GM18511 (cell line): ENCODE data around the gene RFPL3.
"Not testable (repeated sequence)": the region's sequence is repeated elsewhere in the genome, so short reads cannot be mapped to it uniquely, and the experiment has no call there.

Experiments
- ATAC-seq: cut with Tn5 transposase; IDR thresholded peaks from one replicate; pipeline ENCODE4 v1.9.1; 2021; ENCODE audit warnings: mild to moderate bottlenecking, moderate library complexity; ENCODE audit not compliant: unreplicated experiment

Gene RFPL3

DNA sequence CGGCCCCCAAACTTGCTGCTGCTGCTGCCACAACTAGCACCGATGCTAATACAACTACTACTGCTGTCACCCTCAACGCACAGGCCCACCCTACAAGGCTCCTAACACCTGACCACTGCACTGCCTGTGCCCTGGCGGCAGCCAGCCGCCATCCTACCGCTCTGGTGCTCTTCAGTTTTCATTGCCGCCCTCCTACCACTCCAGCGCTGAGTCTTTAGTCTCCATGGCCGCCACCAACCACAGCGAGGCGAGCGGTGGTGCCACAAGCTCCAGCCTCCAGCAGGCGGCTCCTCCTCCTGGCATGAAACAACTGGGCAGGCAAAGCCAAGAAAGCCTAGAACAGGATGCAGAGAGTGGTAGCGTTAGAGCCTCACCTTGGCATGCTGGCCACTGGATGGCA is 5.0 kb upstream of the RFPL3 start:
- no peak for ATAC-seq

DNA sequence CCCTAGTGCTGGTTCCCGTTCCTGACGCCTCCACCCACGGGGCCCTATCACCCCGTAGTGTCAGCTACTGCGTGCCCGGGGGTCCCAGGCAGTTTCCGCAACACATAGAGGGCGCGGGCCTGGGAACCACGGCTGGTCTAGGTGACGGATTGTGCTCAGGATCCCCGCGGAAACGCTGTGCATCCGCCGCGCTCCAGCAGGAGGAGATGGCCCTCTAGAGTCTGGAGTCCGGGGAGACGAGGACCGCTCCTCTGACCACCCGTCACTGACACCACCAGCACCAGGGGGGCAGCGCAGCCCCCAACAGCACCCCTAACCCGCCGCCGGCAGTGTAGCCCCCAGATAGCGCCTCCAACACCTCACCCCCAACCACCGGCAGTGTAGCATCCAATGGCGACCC is 4.4 kb upstream of the RFPL3 start:
- ATAC-seq = no peak

DNA sequence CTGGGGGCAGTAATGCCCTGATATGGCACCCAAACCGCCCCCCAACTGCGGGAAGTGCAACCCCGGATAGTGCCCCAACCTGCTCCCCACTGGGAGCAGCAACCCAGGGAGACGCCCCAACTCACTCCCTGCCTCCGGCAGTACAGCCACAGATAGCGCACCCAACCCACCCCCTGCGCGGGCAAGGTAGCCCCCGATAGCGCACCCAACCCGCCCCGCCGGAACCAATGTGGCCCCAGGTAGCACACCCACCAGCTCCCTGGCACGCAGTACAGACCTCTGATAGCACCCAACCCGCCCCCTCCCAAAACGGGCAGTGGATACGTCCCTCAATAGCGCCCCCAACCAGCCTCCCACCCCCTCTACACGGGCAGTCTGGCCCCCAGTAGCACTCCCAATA is 3.8 kb upstream of the RFPL3 start:
- no peak for ATAC-seq

DNA sequence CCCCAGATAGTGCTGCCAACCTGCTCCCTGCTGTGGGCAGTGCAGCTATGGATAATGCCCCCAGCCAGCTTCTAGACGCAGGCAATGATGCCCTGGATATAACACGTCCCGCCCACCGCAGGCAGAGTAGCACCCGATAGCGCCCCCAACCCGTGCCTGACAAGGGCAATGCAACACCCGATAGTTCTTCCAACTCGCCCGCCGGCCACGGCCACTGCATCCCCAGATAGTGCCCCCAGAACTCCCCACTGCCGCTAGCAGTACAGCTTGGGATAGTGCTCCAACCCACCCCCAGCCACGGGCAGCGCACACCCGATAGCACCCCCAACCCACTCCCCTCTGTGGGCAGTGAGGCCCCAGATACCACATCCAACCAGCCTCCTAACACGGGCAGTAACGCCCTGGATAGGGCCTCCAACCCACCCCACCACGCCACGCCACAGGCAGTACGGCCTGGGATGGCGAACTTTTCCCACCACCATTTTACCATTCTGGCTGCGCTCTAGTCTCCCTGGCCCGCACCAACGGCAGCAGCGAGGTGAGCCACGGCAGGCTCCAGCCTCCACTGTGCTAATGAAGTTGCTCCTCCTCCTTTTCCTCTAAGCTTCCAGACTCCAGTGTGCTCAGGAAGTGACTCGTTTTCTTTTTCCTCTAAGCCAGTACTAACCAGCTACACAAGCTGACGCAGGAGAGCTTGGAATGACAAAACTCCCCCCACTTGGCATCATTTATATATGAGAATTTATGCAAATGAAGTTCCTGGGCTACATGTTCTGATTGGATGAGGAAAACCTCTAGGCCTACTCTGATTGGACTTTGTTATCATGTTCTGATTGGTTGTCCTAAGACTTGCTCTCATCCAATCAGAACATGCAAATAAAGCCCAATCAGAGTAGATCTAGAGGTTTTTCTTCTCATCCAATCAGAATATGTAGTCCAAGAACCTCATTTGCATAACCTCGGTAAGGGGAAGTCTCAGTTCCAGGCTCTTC is 3.0 kb upstream of the RFPL3 start:
- no peak for ATAC-seq

DNA sequence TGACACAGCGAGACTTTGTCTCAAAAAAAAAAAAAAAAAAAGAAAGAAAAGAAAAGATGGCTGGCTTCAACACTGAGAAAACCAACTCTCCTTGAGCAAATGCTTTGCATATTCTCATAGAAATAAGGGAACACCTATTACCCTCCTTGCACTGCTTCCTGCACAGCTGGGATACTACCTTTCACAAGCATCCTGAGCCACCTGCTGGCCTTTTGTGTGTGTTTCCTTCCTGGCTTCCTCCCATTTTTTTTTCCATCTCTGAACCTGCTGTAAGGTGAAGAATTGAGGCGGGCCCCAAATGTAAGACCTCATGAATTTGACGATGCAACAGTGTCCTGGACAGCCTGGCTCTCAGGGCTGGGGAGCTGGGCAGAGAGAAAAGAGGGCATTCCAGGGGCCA is 1.9 kb upstream of the RFPL3 start:
- ATAC-seq = no peak

DNA sequence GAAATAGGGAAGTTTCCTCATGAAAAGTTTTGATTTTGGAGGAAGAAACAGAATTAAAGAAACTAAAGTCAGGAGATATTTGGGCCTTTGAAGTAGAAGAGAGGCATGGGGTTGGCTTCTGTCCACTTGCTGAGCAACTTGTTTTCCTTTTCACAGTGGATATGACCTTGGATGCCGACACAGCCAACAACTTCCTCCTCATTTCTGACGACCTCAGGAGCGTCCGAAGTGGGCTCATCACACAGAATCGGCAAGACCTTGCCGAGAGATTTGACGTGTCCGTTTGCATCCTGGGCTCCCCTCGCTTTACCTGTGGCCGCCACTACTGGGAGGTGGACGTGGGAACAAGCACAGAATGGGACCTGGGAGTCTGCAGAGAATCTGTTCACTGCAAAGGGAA is 2.4 kb downstream of the RFPL3 start:
- not testable (repeated sequence) for ATAC-seq

DNA sequence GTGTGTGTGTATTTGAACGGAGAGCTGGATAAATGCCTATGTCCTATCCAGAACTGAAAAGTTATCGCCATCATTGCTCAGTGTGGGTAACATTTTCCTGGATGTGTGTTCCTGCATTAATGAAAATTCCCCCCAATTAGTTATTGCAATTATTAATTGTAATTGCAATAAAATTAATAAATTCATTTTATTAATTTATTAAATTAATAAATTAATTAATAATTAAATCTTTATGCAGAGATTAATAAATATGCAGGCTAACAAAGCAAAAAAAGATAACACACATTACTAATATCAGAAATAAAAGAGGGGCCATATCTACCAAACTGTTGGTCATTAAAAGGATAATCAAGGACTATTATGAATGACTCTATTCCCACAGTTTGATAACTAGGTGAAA is 3.6 kb downstream of the RFPL3 start:
- ATAC-seq = no peak

DNA sequence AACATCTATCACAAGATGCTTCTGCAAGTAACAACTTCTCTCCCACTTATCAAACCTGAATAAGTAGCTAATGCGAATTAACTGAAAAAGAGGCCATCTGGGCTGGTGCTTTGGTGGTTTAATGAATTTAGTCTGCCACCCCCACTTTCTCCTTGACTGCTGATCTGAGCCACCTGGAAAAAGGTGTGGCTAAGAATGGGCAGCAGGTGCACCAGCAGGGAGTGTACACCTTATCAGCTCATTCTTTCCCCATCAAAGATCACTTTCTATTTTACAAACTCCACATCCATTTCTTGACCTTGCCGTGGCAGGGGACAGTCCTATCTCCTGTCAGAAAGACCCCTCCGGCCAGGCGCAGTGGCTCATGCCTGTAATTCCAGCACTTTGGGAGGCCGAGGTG is 6.5 kb downstream of the RFPL3 start:
- no peak for ATAC-seq

DNA sequence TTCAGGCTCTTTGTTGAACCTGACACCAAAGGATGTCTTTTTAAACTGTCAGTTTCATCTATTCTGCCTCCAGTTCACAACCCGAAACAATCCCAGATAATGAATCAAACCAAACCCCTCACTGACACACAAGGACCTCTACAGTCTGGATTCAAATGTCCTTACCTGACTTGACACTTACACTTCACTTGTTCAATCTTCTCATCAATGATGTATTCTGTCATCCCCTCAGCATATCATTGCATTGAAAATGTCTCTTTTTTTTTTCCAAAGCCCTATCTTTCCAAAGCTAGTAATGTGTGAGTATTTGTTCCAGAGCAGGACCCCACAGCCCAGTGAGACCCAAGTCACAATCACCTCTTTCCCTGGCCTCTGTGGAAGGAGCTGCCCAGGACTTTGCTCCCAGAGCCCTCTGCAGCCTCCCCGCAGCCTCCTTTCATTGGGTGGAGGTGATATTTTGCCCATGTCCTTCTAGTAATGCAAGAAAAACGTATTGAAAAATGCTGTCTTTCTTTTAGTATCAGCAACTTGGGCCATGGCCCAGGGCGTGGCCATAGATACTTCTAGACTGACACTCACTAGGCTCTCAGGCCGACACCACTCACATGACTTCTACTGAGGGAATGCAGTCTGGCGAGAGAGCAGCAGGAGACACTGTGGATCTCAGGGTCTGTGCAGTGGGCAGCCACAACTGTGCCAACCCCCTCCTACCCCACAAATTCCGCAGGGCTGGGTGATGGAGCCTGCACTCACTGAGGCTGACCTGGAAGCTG is 18.2 kb downstream of the RFPL3 start:
- no peak for ATAC-seq

DNA sequence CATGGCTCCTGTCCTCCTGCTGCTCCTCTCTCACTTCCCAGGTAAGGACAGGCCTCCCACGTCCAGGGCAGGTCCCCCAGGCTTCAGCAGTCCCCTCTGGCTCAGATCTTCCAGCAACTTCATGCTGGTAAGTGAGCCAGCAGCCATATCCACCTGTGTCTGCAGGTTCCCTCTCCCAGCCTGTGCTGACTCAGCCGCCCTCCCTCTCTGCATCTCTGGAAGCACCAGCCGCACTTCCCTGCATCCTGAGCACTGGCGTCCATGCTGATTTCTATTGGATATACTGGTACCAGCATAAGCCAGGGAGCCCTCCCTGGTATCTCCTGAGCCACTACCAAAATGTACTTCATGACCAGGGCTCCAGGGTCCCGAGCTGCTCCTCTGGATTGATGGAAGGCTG is 19.0 kb downstream of the RFPL3 start:
- ATAC-seq = no peak

DNA sequence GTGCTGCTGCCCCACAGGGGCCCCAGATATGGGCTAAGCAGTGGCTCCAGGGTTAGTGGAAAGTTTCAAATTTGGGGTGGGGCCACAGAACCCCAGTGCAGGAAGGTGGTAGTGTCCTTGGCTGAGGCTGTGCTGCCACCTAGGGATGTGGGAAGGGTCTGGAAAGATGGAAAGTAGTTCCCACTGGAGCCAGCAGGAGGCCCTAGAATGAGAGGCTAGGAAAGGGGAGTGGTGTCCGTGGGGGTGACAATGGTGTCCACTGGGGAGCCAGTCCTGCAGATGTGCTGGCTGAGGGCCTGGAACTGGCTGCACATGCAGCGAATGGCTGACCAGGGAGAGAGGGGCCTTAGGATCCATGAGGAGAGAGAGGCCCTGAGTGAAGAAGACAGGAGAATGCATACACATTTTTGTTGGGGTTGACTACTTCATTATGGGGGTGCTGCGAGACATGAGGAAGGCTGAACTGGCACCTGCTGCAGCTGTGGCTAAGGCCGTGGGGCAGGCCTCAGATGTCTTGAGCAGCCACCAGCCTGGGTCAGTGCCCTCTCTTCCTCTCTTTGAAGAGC is 21.1 kb downstream of the RFPL3 start:
- ATAC-seq = no peak

DNA sequence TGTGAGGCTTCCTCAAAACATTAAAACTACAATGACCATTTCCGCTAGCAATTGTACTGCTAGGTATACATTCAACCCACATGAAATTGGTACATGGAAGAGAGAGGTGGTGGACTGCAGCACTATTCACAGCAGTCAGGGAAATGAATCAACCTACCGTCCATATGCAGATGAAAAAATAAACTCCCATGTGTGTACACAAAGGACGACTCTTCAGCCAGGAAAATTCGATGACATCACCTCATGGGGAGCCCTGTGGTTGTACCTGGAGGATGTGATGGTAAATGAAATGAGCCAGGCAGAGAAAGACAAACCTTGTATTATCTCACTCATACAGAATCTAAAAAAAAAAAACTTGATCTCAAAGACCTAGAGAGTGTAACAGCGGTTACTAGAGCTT is 23.3 kb downstream of the RFPL3 start:
- no peak for ATAC-seq

DNA sequence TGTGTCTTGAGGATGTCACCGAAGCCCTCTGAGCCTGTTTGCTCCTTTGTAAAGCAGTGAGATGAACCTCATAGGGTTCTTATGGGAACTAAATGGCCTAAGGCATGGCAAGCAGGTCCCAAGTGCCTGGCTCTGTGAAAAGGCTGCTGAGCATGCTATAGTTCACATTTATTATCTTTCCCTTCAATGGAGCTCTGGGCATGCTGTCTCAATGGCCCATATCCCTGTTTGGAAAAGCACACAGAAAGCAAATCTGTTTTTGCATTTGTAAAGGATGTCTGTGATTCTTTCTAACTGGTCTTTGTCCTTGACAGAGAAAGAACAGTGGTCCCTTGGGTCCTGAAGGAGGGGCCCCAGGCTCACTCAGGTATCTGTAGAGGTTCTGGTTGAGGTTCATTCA is 28.0 kb downstream of the RFPL3 start:
- no peak for ATAC-seq

DNA sequence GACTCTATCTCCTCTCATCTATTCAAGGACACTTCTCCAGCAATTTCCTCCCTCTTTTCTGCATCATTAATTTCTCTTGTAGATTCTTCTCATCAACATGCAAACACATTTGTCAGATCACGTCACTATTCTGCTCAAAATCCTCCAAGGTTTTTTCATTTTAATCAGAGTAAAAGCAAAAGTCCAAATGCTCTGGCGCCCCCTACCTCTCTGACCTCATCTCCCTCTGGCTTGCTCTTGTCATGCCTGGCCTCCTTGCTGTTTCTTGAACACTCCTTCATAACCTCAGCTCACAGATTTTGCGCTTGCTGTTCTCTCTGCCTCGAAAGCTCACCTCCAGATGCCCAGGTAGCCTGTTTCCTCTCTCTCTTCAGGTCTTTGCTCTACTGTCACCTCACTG is 32.0 kb downstream of the RFPL3 start:
- no peak for ATAC-seq

DNA sequence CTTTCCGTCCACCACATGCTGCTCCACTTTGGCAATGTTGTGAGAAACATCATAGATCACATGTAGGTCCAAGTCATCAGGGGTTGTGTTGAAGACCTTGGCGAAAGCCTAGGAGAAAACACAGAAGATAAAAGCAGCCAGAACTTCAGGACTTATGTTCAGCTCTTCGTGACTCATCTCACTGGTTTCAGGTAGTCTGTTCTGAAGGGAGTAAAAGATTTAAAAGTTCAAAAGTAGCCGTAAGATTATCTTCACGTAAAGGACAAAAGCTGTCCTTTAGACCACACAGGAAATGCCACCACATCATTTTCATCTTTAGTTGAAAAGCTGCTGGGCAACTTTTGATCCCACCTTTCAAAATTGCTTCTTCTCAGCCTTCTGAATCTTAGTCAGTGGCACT is 37.4 kb downstream of the RFPL3 start:
- no peak for ATAC-seq

DNA sequence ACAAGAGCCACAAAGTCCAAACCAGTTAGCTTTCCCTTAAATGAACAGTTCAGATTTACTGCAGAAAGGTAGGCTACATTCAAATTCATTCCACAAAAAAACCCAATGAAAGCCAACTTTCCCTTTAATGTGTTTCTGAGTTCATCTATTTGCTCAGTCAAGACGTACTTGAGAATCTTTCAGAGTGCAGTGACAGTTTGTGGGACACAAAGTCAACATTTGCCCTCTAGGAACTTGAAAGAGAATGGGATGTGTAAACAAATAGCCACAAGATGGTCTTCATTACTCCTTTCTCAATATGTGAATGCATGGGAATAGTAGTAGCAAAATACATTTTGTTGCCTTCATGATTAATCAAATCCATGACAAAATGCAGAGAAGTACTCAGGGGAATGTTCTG is 38.6 kb downstream of the RFPL3 start:
- no peak for ATAC-seq

DNA sequence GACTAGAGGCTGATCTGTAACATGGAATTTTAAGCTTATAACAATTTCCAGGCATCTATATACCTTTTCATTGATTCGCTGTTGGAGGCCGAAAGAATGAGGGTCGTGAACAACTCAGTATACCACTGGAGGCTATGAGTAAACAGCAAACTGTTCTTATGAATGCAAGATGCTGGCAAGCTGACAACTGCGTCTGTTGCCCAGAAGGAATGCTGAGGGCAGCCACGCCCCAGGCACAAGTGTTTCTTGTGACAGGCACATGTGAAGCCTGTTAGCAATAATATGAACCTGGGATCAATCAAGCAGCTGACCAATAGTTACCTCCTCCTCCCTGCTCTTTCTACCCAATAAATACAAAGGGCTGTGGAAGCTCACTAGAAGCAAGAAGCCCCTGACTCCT is 39.1 kb downstream of the RFPL3 start:
- ATAC-seq = no peak

DNA sequence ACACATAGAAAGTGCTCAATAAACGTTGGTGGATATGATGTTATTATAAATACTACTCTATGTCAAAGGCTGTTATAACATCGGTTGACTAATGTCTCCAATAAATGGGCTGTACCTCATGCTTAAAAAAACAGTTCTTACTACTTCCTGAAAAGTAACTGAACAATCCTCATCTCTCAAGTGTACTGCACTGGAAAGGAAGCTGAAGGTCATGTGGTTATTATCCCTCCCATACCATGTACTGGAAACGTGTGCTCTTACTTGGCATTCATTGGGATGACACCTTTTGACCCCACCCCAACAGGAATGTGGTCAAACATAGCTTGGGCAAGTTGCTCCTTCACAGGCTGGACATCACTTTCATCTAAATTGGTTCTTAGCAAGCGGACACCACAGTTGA is 43.8 kb downstream of the RFPL3 start:
- no peak for ATAC-seq

DNA sequence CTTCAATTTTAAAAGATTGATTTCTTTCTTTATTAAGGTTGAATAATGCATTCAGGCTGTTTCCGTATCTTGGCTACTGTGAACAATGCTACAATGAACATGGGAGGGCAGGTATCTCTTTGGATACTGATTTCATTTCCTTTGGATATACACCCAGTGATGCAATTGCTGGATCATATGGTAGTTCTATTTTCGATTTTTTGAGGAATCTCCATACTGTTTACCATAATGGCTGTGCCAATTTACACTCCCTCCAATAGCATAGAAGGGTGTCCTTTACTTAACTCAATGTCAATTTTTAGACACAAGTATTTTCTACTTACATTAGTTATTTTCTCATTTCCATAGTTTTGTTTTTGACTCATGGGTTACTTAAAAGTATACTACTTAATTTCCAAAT is 46.4 kb downstream of the RFPL3 start:
- ATAC-seq = no peak

DNA sequence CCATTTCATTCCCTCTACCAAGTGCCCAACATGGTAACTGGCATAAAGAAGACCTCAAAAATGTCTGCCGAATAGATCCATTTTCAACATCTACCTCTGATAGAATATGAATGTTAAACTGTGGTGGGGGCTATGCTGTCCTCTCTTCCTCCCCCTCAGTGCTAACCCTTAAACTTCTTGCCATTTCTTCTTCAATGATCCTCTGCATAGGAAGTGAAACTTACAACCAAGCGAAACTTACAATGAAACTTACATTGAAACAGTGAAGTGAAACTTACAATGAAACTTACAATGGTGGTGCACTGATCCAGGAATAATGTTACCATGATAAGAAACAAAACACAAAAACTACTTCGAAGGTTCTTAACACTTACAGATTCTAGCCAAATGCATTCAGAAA is 49.6 kb downstream of the RFPL3 start:
- ATAC-seq = peak; percentile 71

DNA sequence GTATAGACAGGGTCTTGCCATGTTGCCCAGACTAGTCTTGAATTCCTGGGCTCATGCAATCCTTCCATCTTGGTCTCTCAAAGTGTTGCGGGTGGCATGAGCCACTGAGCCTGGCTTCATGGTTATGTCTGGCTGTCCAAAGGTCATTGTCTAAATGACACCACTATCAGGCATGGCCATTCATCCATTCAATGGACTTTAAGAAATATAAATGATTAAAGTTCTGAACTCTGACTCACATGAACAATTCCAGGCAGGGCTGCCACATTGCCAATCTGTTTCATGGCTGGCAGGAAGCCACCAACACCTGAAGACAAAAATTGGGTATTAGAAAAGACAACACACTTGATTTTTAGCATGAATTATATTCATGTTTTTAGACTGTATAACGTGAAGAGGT is 50.3 kb downstream of the RFPL3 start:
- no peak for ATAC-seq

DNA sequence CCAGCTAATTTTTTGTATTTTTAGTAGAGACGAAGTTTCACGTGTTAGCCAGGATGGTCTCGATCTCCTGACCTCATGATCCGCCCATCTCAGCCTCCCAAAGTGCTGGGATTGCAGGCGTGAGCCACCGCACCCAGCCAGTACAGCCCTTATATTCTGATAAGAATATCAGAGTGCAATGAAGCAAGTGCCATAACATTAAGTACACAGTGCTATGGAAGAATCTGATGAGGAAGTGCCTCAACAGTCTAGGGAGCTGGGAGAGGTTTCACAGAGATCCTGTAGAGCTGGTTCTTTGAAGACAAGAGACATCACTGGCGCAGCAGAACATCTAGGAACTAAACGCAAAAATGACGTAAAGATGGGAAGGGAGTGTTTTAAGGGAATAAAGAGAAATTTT is 52.3 kb downstream of the RFPL3 start:
- ATAC-seq = no peak
